SK-N-SH (cell line): Measurements from ENCODE around the gene PCDHGB1. TPM values are rescaled to one million over a fixed set of nuclear protein-coding genes. Genes with fewer than 3 reads are reported as not detected.

Source experiments
- CTCF ChIA-PET: fragments of 300-600, 350-600 bp; formaldehyde crosslinking; extraction: SDS; loops from one replicate; lab custom pipeline; 2021; lab: Yijun Ruan, JAX
- POLR2A ChIA-PET: fragments of 350-600 bp; sonication (Branson Sonifier 250); formaldehyde crosslinking; extraction: SDS; loops from one replicate; lab custom pipeline; 2020; ENCODE audit warnings: antibody characterized with exemption, inconsistent platforms; lab: Yijun Ruan, JAX
- DNase-seq: peaks from one replicate; pipeline ENCODE4 v3.0.0; 2012
- H2AFZ ChIP-seq: fragments of 200-600 bp; sonication (generic); 2 replicates; pipeline ENCODE4 v1.8.1; 2016; ENCODE audit warnings: antibody characterized with exemption, mild to moderate bottlenecking, low read depth
- H3F3A ChIP-seq: fragments of 200-600 bp; sonication (generic); replicated peaks from 2 replicates; pipeline ENCODE3; 2016; ENCODE audit warnings: antibody characterized with exemption, mild to moderate bottlenecking; ENCODE audit not compliant: insufficient read depth
- H3K27ac ChIP-seq, 2 experiments: fragments of 200-500 bp in 1 of 2; fragments of 200-600 bp in 1 of 2; sonication (Bioruptor generic) in 1 of 2; sonication (generic), shearing (Covaris generic) in 1 of 2; 2 replicates each; pipeline versions ENCODE4 v1.5.1 to v1.6.1; 2014 to 2016; ENCODE audit warnings: low read depth in 2 of 2, inconsistent platforms in 1 of 2, low read length in 1 of 2, mild to moderate bottlenecking in 1 of 2, mixed read lengths in 1 of 2
- H3K27me3 ChIP-seq: fragments of 200-600 bp; sonication (generic), shearing (Covaris generic); 2 replicates; pipeline ENCODE4 v1.6.1; 2016; ENCODE audit warnings: mixed run types; ENCODE audit not compliant: insufficient read depth
- H3K36me3 ChIP-seq, 2 experiments: fragments of 200-500 bp in 1 of 2; fragments of 200-600 bp in 1 of 2; sonication (Bioruptor generic) in 1 of 2; sonication (generic) in 1 of 2; replicated peaks in 1 of 2; 2 replicates each; pipeline versions ENCODE3 to v1.5.1; 2014 to 2016; ENCODE audit warnings: low read length in 1 of 2, mild to moderate bottlenecking in 1 of 2; ENCODE audit not compliant: insufficient read depth in 2 of 2, control insufficient read depth in 1 of 2
- H3K4me1 ChIP-seq, 2 experiments: fragments of 200-500 bp in 1 of 2; fragments of 200-600 bp in 1 of 2; sonication (Bioruptor generic) in 1 of 2; sonication (generic), shearing (Covaris generic) in 1 of 2; 2 replicates each; pipeline versions ENCODE4 v1.5.1 to v1.6.1; 2014 to 2016; ENCODE audit warnings: low read depth in 1 of 2, low read length in 1 of 2, mixed run types in 1 of 2; ENCODE audit not compliant: insufficient read depth in 2 of 2, control insufficient read depth in 1 of 2
- H3K4me2 ChIP-seq: fragments of 200-600 bp; sonication (generic), shearing (Covaris generic); 2 replicates; pipeline ENCODE4 v1.6.1; 2017; ENCODE audit warnings: mixed run types
- H3K4me3 ChIP-seq, 2 experiments: fragments of 200-500 bp in 1 of 2; fragments of 200-600 bp in 1 of 2; sonication (Bioruptor generic) in 1 of 2; sonication (generic), shearing (Covaris generic) in 1 of 2; 2 replicates each; pipeline versions ENCODE4 v1.5.1 to v1.8.1; 2014 to 2016; ENCODE audit warnings: low read depth in 2 of 2, inconsistent platforms in 1 of 2, low read length in 1 of 2, mild to moderate bottlenecking in 1 of 2, mixed read lengths in 1 of 2, moderate library complexity in 1 of 2
- H3K79me2 ChIP-seq: fragments of 200-600 bp; sonication (generic); 2 replicates; pipeline ENCODE4 v1.8.1; 2017; ENCODE audit warnings: mild to moderate bottlenecking; ENCODE audit not compliant: insufficient read depth
- H3K9ac ChIP-seq: fragments of 200-600 bp; sonication (generic); 2 replicates; pipeline ENCODE4 v1.6.1; 2017; ENCODE audit warnings: mixed run types
- H3K9me2 ChIP-seq: fragments of 200-600 bp; sonication (generic); 2 replicates; pipeline ENCODE4 v1.6.1; 2017; ENCODE audit warnings: mixed run types
- H3K9me3 ChIP-seq: fragments of 200-600 bp; sonication (generic); 2 replicates; pipeline ENCODE4 v1.6.1; 2017; ENCODE audit warnings: mixed run types, mild to moderate bottlenecking, moderate library complexity
- H4K20me1 ChIP-seq: fragments of 200-600 bp; sonication (generic); 2 replicates; pipeline ENCODE4 v1.6.1; 2017; ENCODE audit warnings: mild to moderate bottlenecking, mixed run types; ENCODE audit not compliant: insufficient read depth
- CHD2 ChIP-seq: fragments of 150-350 bp; IDR thresholded peaks from 2 replicates; pipeline ENCODE4 v1.6.1; 2018; ENCODE audit warnings: low read length; ENCODE audit not compliant: partially characterized antibody
- CTCF ChIP-seq: fragments of 200-600 bp; sonication (generic); IDR thresholded peaks from 2 replicates; pipeline ENCODE4 v1.6.1; 2017; ENCODE audit warnings: antibody characterized with exemption, mild to moderate bottlenecking, moderate library complexity
- EP300 ChIP-seq, 2 experiments: IDR thresholded peaks; 2 replicates each; pipeline versions ENCODE4 v1.4.0 to v1.6.1; 2012; ENCODE audit warnings: borderline replicate concordance in 1 of 2, low read depth in 1 of 2, low read length in 1 of 2
- EZH2phosphoT487 ChIP-seq: fragments of 200-600 bp; sonication (generic); IDR thresholded peaks from 2 replicates; pipeline ENCODE4 v1.6.1; 2017; ENCODE audit warnings: low read depth, mixed run types, mild to moderate bottlenecking, antibody characterized with exemption, moderate library complexity, borderline replicate concordance
- JUND ChIP-seq: IDR thresholded peaks from 2 replicates; pipeline ENCODE4 v1.4.0; 2012
- MEF2A ChIP-seq: IDR thresholded peaks from 2 replicates; pipeline ENCODE4 v1.4.0; 2012; ENCODE audit warnings: low read depth, borderline replicate concordance
- MXI1 ChIP-seq: IDR thresholded peaks from 2 replicates; pipeline ENCODE4 v1.6.1; 2012; ENCODE audit warnings: mild to moderate bottlenecking, low read depth, low read length, improper control_type of control experiment
- NFIC ChIP-seq: IDR thresholded peaks from 2 replicates; pipeline ENCODE4 v1.4.0; 2012; ENCODE audit warnings: borderline replicate concordance
- NRF1 ChIP-seq: IDR thresholded peaks from 2 replicates; pipeline ENCODE4 v1.6.1; 2012; ENCODE audit warnings: low read depth, mild to moderate bottlenecking, low read length
- POLR2AphosphoS5 ChIP-seq: IDR thresholded peaks from 2 replicates; pipeline ENCODE4 v1.6.1; 2012; ENCODE audit warnings: low read depth, low read length
- RFX5 ChIP-seq: IDR thresholded peaks from 2 replicates; pipeline ENCODE4 v1.6.1; 2012; ENCODE audit warnings: mild to moderate bottlenecking, improper control_type of control experiment, low read length
- RXRA ChIP-seq: IDR thresholded peaks from 2 replicates; pipeline ENCODE4 v1.4.0; 2012; ENCODE audit warnings: low read depth, mild to moderate bottlenecking, borderline replicate concordance
- SIN3A ChIP-seq: IDR thresholded peaks from 2 replicates; pipeline ENCODE4 v1.6.1; 2012; ENCODE audit warnings: low read depth, mild to moderate bottlenecking, low read length, moderate library complexity, borderline replicate concordance
- SMC3 ChIP-seq: IDR thresholded peaks from 2 replicates; pipeline ENCODE4 v1.6.1; 2012; ENCODE audit warnings: low read depth, low read length, improper control_type of control experiment
- TAF1 ChIP-seq: IDR thresholded peaks from 2 replicates; pipeline ENCODE4 v1.6.1; 2012; ENCODE audit warnings: low read depth, mild to moderate bottlenecking, low read length, moderate library complexity, borderline replicate concordance
- YY1 ChIP-seq: IDR thresholded peaks from 2 replicates; pipeline ENCODE4 v1.4.0; 2012; ENCODE audit warnings: low read depth, mild to moderate bottlenecking
- WGBS: methylation state at CpG from one replicate; pipeline ENCODE4 v1.1.6; 2017; ENCODE audit warnings: low lambda C conversion rate; 5-methylcytosine and 5-hydroxymethylcytosine counted together
- polyA plus RNA-seq, 3 experiments: library from polyadenylated mRNA; depleted of rRNA; stranded (reverse); fragments of >200 nt; gene quantifications; 2 replicates each; pipeline ENCODE4 v1.2.3, GENCODE V29; 2012
- TF ChIP-seq, protein P1 (sequence below): IDR thresholded peaks from 2 replicates; pipeline ENCODE4 v1.4.0; 2012; ENCODE audit warnings: low read depth, borderline replicate concordance
- TF ChIP-seq, protein P2 (sequence below): IDR thresholded peaks from 2 replicates; pipeline ENCODE4 v1.4.0; 2012; ENCODE audit warnings: low read depth, borderline replicate concordance

The PCDHGB1 gene
- polyA plus RNA-seq, 1 of the 3 experiments (the other 2 are of a cell fraction), result 0.77 TPM

DNA sequence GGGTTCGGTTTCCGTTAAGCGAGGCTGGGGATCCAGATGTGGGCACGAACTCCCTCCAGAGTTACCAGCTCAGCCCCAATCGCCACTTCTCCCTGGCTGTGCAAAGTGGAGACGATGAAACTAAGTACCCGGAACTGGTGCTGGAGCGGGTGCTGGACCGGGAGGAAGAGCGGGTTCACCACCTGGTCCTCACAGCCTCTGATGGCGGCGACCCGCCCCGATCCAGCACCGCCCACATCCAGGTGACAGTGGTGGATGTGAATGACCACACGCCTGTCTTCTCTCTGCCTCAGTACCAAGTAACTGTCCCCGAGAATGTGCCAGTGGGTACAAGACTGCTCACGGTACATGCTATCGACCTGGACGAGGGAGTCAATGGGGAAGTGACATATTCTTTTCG is 33.4 kb downstream of the PCDHGB1 start:
- Histone ChIP-seq H3K27ac (no peak overlapping the region; a peak in 1 of 4 replicates), H2AFZ (peak overlapping the region; percentile 76; the same call in 1 of the 2 replicates), H3F3A (no peaks in the 10 kb centered on the region), H3K9me2 (no peaks in the 10 kb centered on the region), H3K9ac (no peak overlapping the region), H3K79me2 (0 out of 2 replicates have a peak, but pooled peaks cover 5% of the 10 kb centered on the region), H3K4me2 (peak overlapping the region; percentile 58; the same call in 1 of the 2 replicates), H4K20me1 (no peaks in the 10 kb centered on the region), H3K36me3 (peaks cover 0 to 4% of the 10 kb centered on the region in 2 experiments), H3K27me3 (no peaks in the 10 kb centered on the region), H3K4me1 (no peaks in the 10 kb centered on the region; a peak in 1 of 4 replicates), H3K9me3 (0 out of 2 replicates have a peak, but pooled peaks cover under 1% of the 10 kb centered on the region), H3K4me3 (peak overlapping the region; percentile 53 to 62)
- POLR2A ChIA-PET, result interaction anchor here (1.2 to 1.5 kb wide), 2 partner anchors 174 to 177 kb away, joined by 4 to 6 read pairs; no protein-coding TSS in a partner anchor
- TF ChIP-seq SMC3, result no peak
- TF ChIP-seq EP300 (IDR thresholded peaks at IDR 0.05; ENCODE audit: borderline replicate concordance in 1 of 2, low read depth in 1 of 2, low read length in 1 of 2), result no peak
- TF ChIP-seq YY1, result no peak
- TF ChIP-seq NFIC, result no peak
- TF ChIP-seq NRF1, result no peak
- TF ChIP-seq, protein P1, sequence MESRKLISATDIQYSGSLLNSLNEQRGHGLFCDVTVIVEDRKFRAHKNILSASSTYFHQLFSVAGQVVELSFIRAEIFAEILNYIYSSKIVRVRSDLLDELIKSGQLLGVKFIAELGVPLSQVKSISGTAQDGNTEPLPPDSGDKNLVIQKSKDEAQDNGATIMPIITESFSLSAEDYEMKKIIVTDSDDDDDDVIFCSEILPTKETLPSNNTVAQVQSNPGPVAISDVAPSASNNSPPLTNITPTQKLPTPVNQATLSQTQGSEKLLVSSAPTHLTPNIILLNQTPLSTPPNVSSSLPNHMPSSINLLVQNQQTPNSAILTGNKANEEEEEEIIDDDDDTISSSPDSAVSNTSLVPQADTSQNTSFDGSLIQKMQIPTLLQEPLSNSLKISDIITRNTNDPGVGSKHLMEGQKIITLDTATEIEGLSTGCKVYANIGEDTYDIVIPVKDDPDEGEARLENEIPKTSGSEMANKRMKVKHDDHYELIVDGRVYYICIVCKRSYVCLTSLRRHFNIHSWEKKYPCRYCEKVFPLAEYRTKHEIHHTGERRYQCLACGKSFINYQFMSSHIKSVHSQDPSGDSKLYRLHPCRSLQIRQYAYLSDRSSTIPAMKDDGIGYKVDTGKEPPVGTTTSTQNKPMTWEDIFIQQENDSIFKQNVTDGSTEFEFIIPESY, result no peak
- CTCF ChIA-PET, result interaction anchor here (1.0 to 2.2 kb wide), 11 partner anchors 12 to 261 kb away, joined by 3 to 16 read pairs (median 5); partner anchors contain the start of genes PCDHB14 and PCDHB4
- 64% methylated on average over 21 of the region's 21 CpGs for WGBS
- no peak for DNase-seq

GRCh38 chr5:141384471-141385267 is 34.8 kb downstream of the PCDHGB1 start:
- H3K9ac ChIP-seq, result no peak overlapping the region
- H3K9me3 ChIP-seq, result 0 out of 2 replicates have a peak, but pooled peaks cover 3% of the 10 kb centered on the region
- peaks cover 0 to 4% of the 10 kb centered on the region in 2 experiments for H3K36me3 ChIP-seq
- H3F3A ChIP-seq, result no peaks in the 10 kb centered on the region
- CTCF ChIA-PET, result interaction anchor here (1.6 to 1.7 kb wide), 2 partner anchors 65 to 140 kb away, joined by 3 read pairs; partner anchors contain the start of gene TAF7
- H3K27me3 ChIP-seq, result no peaks in the 10 kb centered on the region
- H3K27ac ChIP-seq, result no peak overlapping the region
- H3K4me3 ChIP-seq, result peak overlapping the region in 1 of 2 experiments; percentile 3; a peak in 1 of 4 replicates
- 76% methylated on average over 34 of the region's 43 CpGs for WGBS
- no peak overlapping the region for H2AFZ ChIP-seq
- no peaks in the 10 kb centered on the region; a peak in 1 of 4 replicates for H3K4me1 ChIP-seq
- no peaks in the 10 kb centered on the region for H3K9me2 ChIP-seq
- H3K79me2 ChIP-seq, result 0 out of 2 replicates have a peak, but pooled peaks cover 5% of the 10 kb centered on the region
- H4K20me1 ChIP-seq, result no peaks in the 10 kb centered on the region
- no peak overlapping the region for H3K4me2 ChIP-seq
- no peak for DNase-seq
- POLR2A ChIA-PET, result no interaction called here
- TF ChIP-seq YY1 (no peak), RFX5 (no peak), EZH2phosphoT487 (no peak), CTCF (no peak), NFIC (no peak), JUND (no peak), CHD2 (no peak), MEF2A (no peak), MXI1 (no peak), TAF1 (no peak), POLR2AphosphoS5 (no peak), SIN3A (no peak), NRF1 (no peak), RXRA (no peak)
- TF ChIP-seq, protein P2, sequence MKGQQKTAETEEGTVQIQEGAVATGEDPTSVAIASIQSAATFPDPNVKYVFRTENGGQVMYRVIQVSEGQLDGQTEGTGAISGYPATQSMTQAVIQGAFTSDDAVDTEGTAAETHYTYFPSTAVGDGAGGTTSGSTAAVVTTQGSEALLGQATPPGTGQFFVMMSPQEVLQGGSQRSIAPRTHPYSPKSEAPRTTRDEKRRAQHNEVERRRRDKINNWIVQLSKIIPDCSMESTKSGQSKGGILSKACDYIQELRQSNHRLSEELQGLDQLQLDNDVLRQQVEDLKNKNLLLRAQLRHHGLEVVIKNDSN, result no peak
